GM19395 (cell line): ENCODE data around the gene CR1.
"Not testable (repeated sequence)": the region's sequence is repeated elsewhere in the genome, so short reads cannot be mapped to it uniquely, and the experiment has no call there.

Experiments used
- ATAC-seq: cut with Tn5 transposase; IDR thresholded peaks from one replicate; pipeline ENCODE4 v1.9.1; 2021; ENCODE audit warnings: mild to moderate bottlenecking, moderate library complexity; ENCODE audit not compliant: unreplicated experiment

Gene CR1

GRCh38 chr1:207495801-207496792 lies at the start of gene CR1:
Gene CR1, plus strand, starts transcription at chr1:207496157. Its CDS starts 111 bp downstream, at chr1:207496268.
- peak; percentile 62 for ATAC-seq

GRCh38 chr1:207453710-207454045 lies 42.3 kb upstream of the CR1 start:
- ATAC-seq = no peak

- peak; percentile 74 for ATAC-seq
These were observed 41.7 kb upstream of the CR1 start, which contains the start of gene CR2 for GRCh38 chr1:207454046-207454964. Gene CR2, plus strand, starts transcription at chr1:207454328. Its CDS starts 91 bp downstream, at chr1:207454419.

GRCh38 chr1:207455183-207455754 lies 40.7 kb upstream of the CR1 start:
- ATAC-seq = peak; percentile 51

GRCh38 chr1:207458414-207458813 lies 37.5 kb upstream of the CR1 start:
- ATAC-seq = no peak

- ATAC-seq = no peak
These were observed 36.9 kb upstream of the CR1 start for GRCh38 chr1:207459008-207459407.

- no peak for ATAC-seq
These were observed 34.3 kb upstream of the CR1 start for GRCh38 chr1:207461649-207462048.

GRCh38 chr1:207462535-207462934 lies 33.4 kb upstream of the CR1 start:
- ATAC-seq = no peak

- ATAC-seq = no peak
These were observed 32.9 kb upstream of the CR1 start for GRCh38 chr1:207463021-207463420.

- no peak for ATAC-seq
These were observed 32.4 kb upstream of the CR1 start for GRCh38 chr1:207463571-207463970.

GRCh38 chr1:207470927-207471326 lies 25.0 kb upstream of the CR1 start:
- no peak for ATAC-seq

GRCh38 chr1:207474210-207474609 lies 21.7 kb upstream of the CR1 start:
- ATAC-seq = no peak

GRCh38 chr1:207486198-207486597 lies 9.8 kb upstream of the CR1 start:
- no peak for ATAC-seq

GRCh38 chr1:207487636-207488035 lies 8.3 kb upstream of the CR1 start:
- ATAC-seq = no peak

GRCh38 chr1:207493212-207493611 lies 2.7 kb upstream of the CR1 start:
- no peak for ATAC-seq

GRCh38 chr1:207494171-207494570 lies 1.8 kb upstream of the CR1 start:
- no peak for ATAC-seq

GRCh38 chr1:207495281-207495680 lies 676 bp upstream of the CR1 start:
- not testable (repeated sequence) for ATAC-seq

- no peak for ATAC-seq
These were observed 2.0 kb downstream of the CR1 start for GRCh38 chr1:207497941-207498340.

GRCh38 chr1:207499573-207499972 lies 3.6 kb downstream of the CR1 start:
- no peak for ATAC-seq

GRCh38 chr1:207500306-207500705 lies 4.3 kb downstream of the CR1 start:
- no peak for ATAC-seq

GRCh38 chr1:207501071-207501470 lies 5.1 kb downstream of the CR1 start:
- no peak for ATAC-seq
